HG03097 (cell line): ENCODE results near the gene ARID3B.
A peak's percentile ranks its signal among the peaks of the same experiment; 100 is the strongest.
"Not testable (repeated sequence)": the region's sequence is repeated elsewhere in the genome, so short reads cannot be mapped to it uniquely, and the experiment has no call there.

ENCODE experiments used
- ATAC-seq: cut with Tn5 transposase; IDR thresholded peaks from one replicate; pipeline ENCODE4 v1.9.1; 2021; ENCODE audit not compliant: unreplicated experiment, low FRiP score

ARID3B gene

GRCh38 chr15:74535388-74536084 lies 5.5 kb upstream of the ARID3B start:
- ATAC-seq, result no peak

- ATAC-seq, result no peak
Measured at GRCh38 chr15:74537736-74538135, 3.3 kb upstream of the ARID3B start.

- ATAC-seq, result not testable (repeated sequence)
Measured at GRCh38 chr15:74539521-74539920, 1.5 kb upstream of the ARID3B start.

GRCh38 chr15:74540161-74540760 lies 759 bp upstream of the ARID3B start:
- ATAC-seq, result peak; percentile 4

- ATAC-seq, result peak; percentile 36
Measured at GRCh38 chr15:74541494-74542165, 610 bp downstream of the ARID3B start.

- ATAC-seq, result no peak
Measured at GRCh38 chr15:74542166-74543042, 1.4 kb downstream of the ARID3B start.

GRCh38 chr15:74543043-74543422 lies 2.0 kb downstream of the ARID3B start:
- ATAC-seq, result no peak

- ATAC-seq, result no peak
Measured at GRCh38 chr15:74543583-74543982, 2.6 kb downstream of the ARID3B start.

GRCh38 chr15:74545086-74545485 lies 4.1 kb downstream of the ARID3B start:
- no peak for ATAC-seq

GRCh38 chr15:74545776-74546656 lies 5.0 kb downstream of the ARID3B start:
- ATAC-seq, result peak; percentile 39

- no peak for ATAC-seq
Measured at GRCh38 chr15:74547616-74548015, 6.6 kb downstream of the ARID3B start.

- no peak for ATAC-seq
Measured at GRCh38 chr15:74548241-74548640, 7.2 kb downstream of the ARID3B start.

- ATAC-seq, result no peak
Measured at GRCh38 chr15:74549816-74550215, 8.8 kb downstream of the ARID3B start.

GRCh38 chr15:74551714-74552113 lies 10.7 kb downstream of the ARID3B start:
- ATAC-seq, result no peak

- no peak for ATAC-seq
Measured at GRCh38 chr15:74552773-74553441, 11.9 kb downstream of the ARID3B start.

GRCh38 chr15:74555192-74555591 lies 14.2 kb downstream of the ARID3B start:
- ATAC-seq, result no peak

GRCh38 chr15:74558706-74559105 lies 17.7 kb downstream of the ARID3B start:
- ATAC-seq, result no peak

- no peak for ATAC-seq
Measured at GRCh38 chr15:74563442-74563841, 22.4 kb downstream of the ARID3B start.

- ATAC-seq, result no peak
Measured at GRCh38 chr15:74564182-74564581, 23.2 kb downstream of the ARID3B start.
